GM18498 (cell line): ENCODE results near the gene RAB23.
"Not testable (repeated sequence)": the region's sequence is repeated elsewhere in the genome, so short reads cannot be mapped to it uniquely, and the experiment has no call there.

Experiments
- ATAC-seq: cut with Tn5 transposase; IDR thresholded peaks from one replicate; pipeline ENCODE4 v1.9.1; 2021; ENCODE audit warnings: mild to moderate bottlenecking, moderate library complexity; ENCODE audit not compliant: unreplicated experiment

RAB23 gene

GRCh38 chr6:57243526-57243925 lies 21.4 kb upstream of the RAB23 start:
- ATAC-seq = not testable (repeated sequence)

GRCh38 chr6:57242505-57242904 lies 20.4 kb upstream of the RAB23 start:
- ATAC-seq = no peak

- ATAC-seq = no peak
Observed at GRCh38 chr6:57226221-57226620, 4.1 kb upstream of the RAB23 start.

- ATAC-seq = no peak
Observed at GRCh38 chr6:57224769-57225515, 2.8 kb upstream of the RAB23 start.

- ATAC-seq = no peak
Observed at GRCh38 chr6:57222743-57223077, 603 bp upstream of the RAB23 start.

GRCh38 chr6:57221191-57221935 lies 744 bp downstream of the RAB23 start:
- ATAC-seq = peak; percentile 55

- no peak for ATAC-seq
Observed at GRCh38 chr6:57220083-57220703, 1.9 kb downstream of the RAB23 start.

GRCh38 chr6:57217270-57217669 lies 4.8 kb downstream of the RAB23 start:
- ATAC-seq = no peak

- no peak for ATAC-seq
Observed at GRCh38 chr6:57216235-57217101, 5.6 kb downstream of the RAB23 start.

GRCh38 chr6:57215260-57215659 lies 6.8 kb downstream of the RAB23 start:
- no peak for ATAC-seq

- no peak for ATAC-seq
Observed at GRCh38 chr6:57210060-57210459, 12.0 kb downstream of the RAB23 start.

- ATAC-seq = no peak
Observed at GRCh38 chr6:57209030-57209429, 13.1 kb downstream of the RAB23 start.

GRCh38 chr6:57207872-57208271 lies 14.2 kb downstream of the RAB23 start:
- no peak for ATAC-seq

GRCh38 chr6:57207141-57207540 lies 15.0 kb downstream of the RAB23 start:
- no peak for ATAC-seq

GRCh38 chr6:57205550-57206328 lies 16.4 kb downstream of the RAB23 start:
- no peak for ATAC-seq

- ATAC-seq = no peak
Observed at GRCh38 chr6:57201718-57202117, 20.4 kb downstream of the RAB23 start.

- ATAC-seq = no peak
Observed at GRCh38 chr6:57198926-57199636, 23.0 kb downstream of the RAB23 start.

- ATAC-seq = no peak
Observed at GRCh38 chr6:57195457-57195856, 26.6 kb downstream of the RAB23 start.

GRCh38 chr6:57193177-57193576 lies 28.9 kb downstream of the RAB23 start:
- ATAC-seq = no peak

GRCh38 chr6:57190140-57190539 lies 32.0 kb downstream of the RAB23 start:
- no peak for ATAC-seq
